Kidney (tissue), 14 donors: ENCODE measurements around the gene SPOCK1. TPM values are rescaled to one million over a fixed set of nuclear protein-coding genes. Genes with fewer than 3 reads are reported as not detected.

Experiments used
- DNase-seq, 5 donors: peaks; one replicate each; pipeline ENCODE4 v3.0.0-alpha.2; 2013 to 2020
- FAIRE-seq: peaks from 2 replicates; lab custom pipeline; 2012; peaks lifted over from hg19 to GRCh38; lab: Jason Lieb, UNC
- H3K27ac ChIP-seq, 2 donors: one replicate each; pipeline ENCODE4 v1.7.0; 2013; ENCODE audit warnings: low read depth in 2 of 2, low read length in 2 of 2, inconsistent platforms in 1 of 2
- H3K27me3 ChIP-seq: one replicate; pipeline ENCODE4 v1.7.1; 2013; ENCODE audit warnings: low read length, inconsistent platforms; ENCODE audit not compliant: control insufficient read depth, insufficient read depth
- H3K36me3 ChIP-seq, 3 donors: one replicate each; pipeline versions ENCODE4 v1.7.0 to v1.7.1; 2013; ENCODE audit warnings: low read length in 3 of 3, control low read depth in 1 of 3, inconsistent platforms in 1 of 3; ENCODE audit not compliant: insufficient read depth in 3 of 3, control insufficient read depth in 2 of 3
- H3K4me1 ChIP-seq, 3 donors: one replicate each; pipeline versions ENCODE4 v1.7.0 to v1.7.1; 2013; ENCODE audit warnings: low read length in 3 of 3, inconsistent platforms in 1 of 3, low read depth in 1 of 3; ENCODE audit not compliant: control insufficient read depth in 2 of 3, insufficient read depth in 2 of 3
- H3K4me3 ChIP-seq, 3 donors: one replicate each; pipeline versions ENCODE4 v1.7.0 to v1.8.1; 2013; ENCODE audit warnings: low read length in 3 of 3, control low read depth in 1 of 3, inconsistent platforms in 1 of 3
- H3K9ac ChIP-seq, 3 donors: one replicate each; pipeline versions ENCODE4 v1.7.0 to v1.7.1; 2013; ENCODE audit warnings: low read length in 3 of 3, control low read depth in 1 of 3, inconsistent platforms in 1 of 3
- H3K9me3 ChIP-seq, 3 donors: one replicate each; pipeline versions ENCODE4 v1.7.0 to v1.7.1; 2013; ENCODE audit warnings: low read length in 3 of 3, control low read depth in 1 of 3, inconsistent platforms in 1 of 3; ENCODE audit not compliant: control insufficient read depth in 2 of 3, insufficient read depth in 1 of 3
- CTCF ChIP-seq: IDR thresholded peaks from 3 replicates; pipeline ENCODE4 v1.5.1; 2012; ENCODE audit warnings: mild to moderate bottlenecking, moderate library complexity, borderline replicate concordance; ENCODE audit not compliant: insufficient read depth; ENCODE audit errors: extremely low read depth
- intact Hi-C: fragments of 100-400 bp; cut with DNase I; formaldehyde crosslinking; loops from one replicate; pipeline ENCODE4 v1.11.1; 2022
- polyA plus RNA-seq: library from polyadenylated mRNA; stranded (reverse); fragments of 350-450 nt; fragmentation: Illumina TruSeq; extraction: RNeasy Lipid Tissue Mini Kit (QIAGEN cat#74804); gene quantifications from one replicate; pipeline ENCODE4 v1.2.3, GENCODE V29; 2014; ENCODE audit warnings: low read depth, low replicate concordance; ENCODE audit not compliant: insufficient read depth
- total RNA-seq: library from RNA; stranded (reverse); fragmentation: NEBNext Ultra II Directional; extraction: Animal tissue kit (Norgen Biotek cat#: 25700); gene quantifications from one replicate; pipeline ENCODE4 v1.2.1, GENCODE V29; 2021
- donor health status: control.
- donor health status: control.
- donor health status: control.
- donor health status: control.
- donor health status: control.
- donor health status: DM: yes; HTN: yes; CAD: no.
- donor health status: Normal renal cell carcinoma (clear cell type).

The SPOCK1 gene
- total and polyA plus RNA-seq, 2 donors from 2014 or later: 15.7 to 32.8 TPM

GRCh38 chr5:137291031-137291430 is 208.1 kb downstream of the SPOCK1 start:
- intact Hi-C loops: no loop called here
- H3K36me3 ChIP-seq: no peaks in the 10 kb centered on the region
- FAIRE-seq: no peak

GRCh38 chr5:137290373-137290772 is 208.8 kb downstream of the SPOCK1 start:
- no peak overlapping the region for H3K9ac ChIP-seq
- intact Hi-C loops: no loop called here
- H3K4me3 ChIP-seq: no peak overlapping the region
- H3K36me3 ChIP-seq: no peaks in the 10 kb centered on the region
- no peak for FAIRE-seq
- no peaks in the 10 kb centered on the region for H3K9me3 ChIP-seq
- H3K27me3 ChIP-seq: no peaks in the 10 kb centered on the region
- TF ChIP-seq CTCF: no peak
- H3K27ac ChIP-seq: no peak overlapping the region
- H3K4me1 ChIP-seq: no peaks in the 10 kb centered on the region
- DNase-seq: no peak

More at GRCh38 chr5:137291031-137291430, 208.1 kb downstream of the SPOCK1 start:
- H3K4me1 ChIP-seq: no peaks in the 10 kb centered on the region
- no peak for DNase-seq
- H3K9ac ChIP-seq: no peak overlapping the region
- TF ChIP-seq CTCF: no peak
- no peaks in the 10 kb centered on the region for H3K27me3 ChIP-seq
- H3K4me3 ChIP-seq: no peak overlapping the region
- H3K9me3 ChIP-seq: no peaks in the 10 kb centered on the region
- H3K27ac ChIP-seq: no peak overlapping the region

GRCh38 chr5:137289856-137290255 is 209.3 kb downstream of the SPOCK1 start:
- Histone ChIP-seq H3K9ac (no peak overlapping the region), H3K27me3 (no peaks in the 10 kb centered on the region), H3K27ac (no peak overlapping the region), H3K4me1 (no peaks in the 10 kb centered on the region), H3K4me3 (no peak overlapping the region), H3K36me3 (no peaks in the 10 kb centered on the region), H3K9me3 (no peaks in the 10 kb centered on the region)
- no peak for TF ChIP-seq CTCF
- DNase-seq (no peak), FAIRE-seq (no peak)
- intact Hi-C loops: no loop called here

- Histone ChIP-seq H3K27me3 (no peaks in the 10 kb centered on the region), H3K9me3 (no peaks in the 10 kb centered on the region), H3K9ac (no peak overlapping the region), H3K4me3 (no peak overlapping the region), H3K4me1 (no peaks in the 10 kb centered on the region), H3K36me3 (no peaks in the 10 kb centered on the region), H3K27ac (no peak overlapping the region)
- no peak for TF ChIP-seq CTCF
- DNase-seq: no peak
- no peak for FAIRE-seq
- intact Hi-C loops: no loop called here
Measured at GRCh38 chr5:137287569-137287968, 211.6 kb downstream of the SPOCK1 start.
